ENCODE measurements around the gene CHRNA10.
"Not testable (repeated sequence)": the region's sequence is repeated elsewhere in the genome, so short reads cannot be mapped to it uniquely, and the experiment has no call there.

- TF ChIP-seq TAF1 (IDR thresholded peaks at IDR 0.05; ENCODE audit: borderline replicate concordance, low read depth, low read length); POLR2A (IDR thresholded peaks at IDR 0.05; ENCODE audit: low read depth, low read length); ELK1 (IDR thresholded peaks at IDR 0.05; ENCODE audit: low read depth, low read length); YY1 (IDR thresholded peaks at IDR 0.05; ENCODE audit: low read depth, low read length); EZH2 (IDR thresholded peaks at IDR 0.05; ENCODE audit: borderline replicate concordance, control insufficient read depth, low read depth, low read length); CTCF (IDR thresholded peaks at IDR 0.05 in 2 of 3, conservative IDR thresholded peaks at IDR 0.05 in 1 of 3; ENCODE audit: control insufficient read depth in 2 of 3, extremely low read depth in 1 of 3, insufficient read depth in 1 of 3, low read depth in 3 of 3, low read length in 3 of 3); ZNF384 (IDR thresholded peaks at IDR 0.05; ENCODE audit: borderline replicate concordance, low read depth, low read length); BRCA1 (IDR thresholded peaks at IDR 0.05; ENCODE audit: low read depth, low read length); USF1 (IDR thresholded peaks at IDR 0.05; ENCODE audit: borderline replicate concordance, extremely low read length, insufficient read depth, low read depth, low read length); CEBPB (IDR thresholded peaks at IDR 0.05; ENCODE audit: borderline replicate concordance in 1 of 2, low read depth in 2 of 2, low read length in 2 of 2); REST (IDR thresholded peaks at IDR 0.05; ENCODE audit: low read depth, low read length); PRDM15 (CRISPR knock-in tag; IDR thresholded peaks at IDR 0.05); ATF3 (IDR thresholded peaks at IDR 0.05; ENCODE audit: borderline replicate concordance, extremely low read depth, low read depth, low read length); CBX5 (IDR thresholded peaks at IDR 0.05; ENCODE audit: low read depth): not testable (repeated sequence)
Measured at GRCh38 chr11:3652514-3652913, 18.7 kb downstream of the CHRNA10 start.

Data from GM12878 (cell line).